ENCODE data around the gene REEP5.
"Not testable (repeated sequence)": the region's sequence is repeated elsewhere in the genome, so short reads cannot be mapped to it uniquely, and the experiment has no call there.

The REEP5 gene

GRCh38 chr5:112885001-112885400 is 37.0 kb downstream of the REEP5 start:
- no peak for DNase-seq (ENCODE audit: low spot score)

DNA sequence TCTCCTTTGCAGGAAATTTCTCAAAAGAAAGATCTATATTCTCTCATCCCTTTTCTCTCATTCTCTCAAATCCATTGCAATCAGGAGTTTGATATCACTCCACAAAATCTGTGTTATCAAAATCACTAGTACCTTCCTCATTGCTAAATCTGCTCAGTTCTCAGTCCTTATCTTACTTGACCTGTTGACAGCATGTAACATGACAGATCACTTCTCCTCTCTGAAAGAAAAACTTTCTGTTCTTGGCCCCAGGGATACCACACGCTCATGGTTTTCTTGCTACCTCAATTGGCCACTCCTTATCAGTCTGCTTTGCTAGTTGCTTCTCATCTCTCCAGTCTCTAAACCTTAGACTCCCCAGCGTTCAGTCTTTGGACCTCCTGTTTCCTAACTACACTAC is 38.8 kb downstream of the REEP5 start:
- no peak for DNase-seq (ENCODE audit: low spot score)

- DNase-seq (ENCODE audit: low spot score), result no peak
Observed at GRCh38 chr5:112880219-112880964, 41.6 kb downstream of the REEP5 start.

DNA sequence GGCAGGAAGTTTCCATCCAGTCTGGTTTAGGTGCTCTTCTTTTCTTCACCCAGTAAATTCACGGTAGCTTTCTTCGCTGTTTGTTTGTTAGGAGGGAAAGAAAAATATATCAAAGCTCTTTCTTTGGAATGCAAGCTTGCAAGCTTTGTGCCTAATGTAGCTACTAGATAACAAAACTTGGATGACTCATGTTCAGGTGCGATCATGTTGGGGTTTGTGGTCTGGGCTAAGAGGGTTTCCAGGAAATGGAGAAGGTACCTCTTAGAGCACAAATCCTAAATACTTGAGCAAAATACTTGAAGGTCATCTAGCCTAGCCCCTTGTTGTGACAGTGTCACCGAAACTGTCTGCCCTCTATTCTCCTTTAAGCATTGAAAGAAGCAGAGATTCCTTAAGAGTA is 43.3 kb downstream of the REEP5 start:
- DNase-seq (ENCODE audit: low spot score), result no peak

DNA sequence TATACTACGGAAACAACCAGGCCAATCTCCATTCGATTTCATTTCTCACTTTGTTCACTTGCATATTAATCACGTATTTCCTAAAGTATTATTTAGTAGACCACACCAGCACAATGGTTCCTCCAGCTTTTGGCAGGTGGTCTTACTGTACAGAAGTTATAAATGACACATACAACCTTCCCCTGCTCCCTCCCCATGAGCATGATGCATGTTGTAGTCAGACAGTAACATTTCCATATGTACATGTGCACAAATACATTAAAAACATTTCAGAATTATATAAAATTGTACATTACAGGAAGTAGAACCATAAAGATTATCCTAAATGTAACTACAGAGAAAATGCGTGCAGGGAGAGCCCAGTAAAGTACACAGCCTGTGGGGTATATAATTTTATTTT is 43.9 kb downstream of the REEP5 start:
- DNase-seq (ENCODE audit: low spot score), result no peak

GRCh38 chr5:112876362-112876761 is 45.7 kb downstream of the REEP5 start:
- no peak for DNase-seq (ENCODE audit: low spot score)

DNA sequence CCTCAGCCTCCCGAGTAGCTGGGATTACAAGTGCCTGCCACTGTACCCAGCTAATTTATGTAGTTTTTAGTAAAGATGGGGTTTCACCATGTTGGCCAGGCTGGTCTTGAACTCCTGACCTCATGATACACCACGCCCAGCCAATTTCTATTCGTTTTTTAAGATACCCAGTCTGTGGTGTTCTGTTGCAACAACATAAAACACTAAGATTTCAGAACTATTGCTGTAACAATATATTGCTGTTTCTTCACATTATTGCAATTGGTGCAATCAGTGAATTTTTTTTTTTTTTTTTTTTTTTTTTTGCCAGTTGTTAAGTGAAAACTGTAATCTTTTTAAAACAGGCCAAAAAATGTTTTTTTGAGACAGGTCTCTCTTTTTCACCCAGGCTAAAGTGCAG is 51.1 kb downstream of the REEP5 start:
- DNase-seq (ENCODE audit: low spot score), result no peak

DNA sequence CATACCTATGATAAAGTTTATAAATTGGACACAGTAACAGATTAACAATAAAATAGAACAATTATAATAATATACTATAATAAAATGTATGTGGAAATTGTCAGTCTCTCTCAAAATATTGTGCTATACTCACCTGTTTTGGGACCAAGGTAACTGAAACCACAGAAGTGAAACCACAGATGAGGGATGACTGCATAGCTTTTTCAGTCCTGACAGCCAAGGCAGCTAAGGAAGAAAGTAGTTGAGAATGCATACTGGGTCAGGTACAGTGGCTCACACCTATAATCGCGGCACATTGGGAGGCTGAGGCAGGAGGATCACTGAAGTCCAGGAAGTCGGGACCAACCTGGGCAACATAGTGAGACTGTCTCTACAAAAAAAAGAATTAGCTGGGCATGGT is 52.1 kb downstream of the REEP5 start:
- no peak for DNase-seq (ENCODE audit: low spot score)

DNA sequence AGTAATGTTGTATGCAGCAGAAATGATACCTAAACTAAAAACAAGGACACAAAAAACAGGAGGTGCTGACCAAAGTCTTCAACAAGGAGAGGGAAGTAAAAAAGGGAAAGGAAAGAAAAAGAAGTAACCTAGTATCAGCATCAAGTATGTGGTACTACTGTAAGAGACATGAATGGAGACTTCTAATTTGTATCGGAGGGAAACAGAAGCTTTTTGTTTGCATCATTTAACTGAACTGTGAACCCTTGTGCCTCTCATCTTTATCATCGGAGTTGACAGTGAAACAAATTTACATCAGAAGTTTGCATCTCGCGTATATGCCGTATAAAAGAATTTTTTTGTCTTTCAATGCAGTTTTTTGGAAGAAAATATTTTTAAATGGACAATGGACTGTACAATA is 54.6 kb downstream of the REEP5 start:
- DNase-seq (ENCODE audit: low spot score), result no peak

- DNase-seq (ENCODE audit: low spot score), result no peak
Observed at GRCh38 chr5:112866739-112867138, 55.3 kb downstream of the REEP5 start.

DNA sequence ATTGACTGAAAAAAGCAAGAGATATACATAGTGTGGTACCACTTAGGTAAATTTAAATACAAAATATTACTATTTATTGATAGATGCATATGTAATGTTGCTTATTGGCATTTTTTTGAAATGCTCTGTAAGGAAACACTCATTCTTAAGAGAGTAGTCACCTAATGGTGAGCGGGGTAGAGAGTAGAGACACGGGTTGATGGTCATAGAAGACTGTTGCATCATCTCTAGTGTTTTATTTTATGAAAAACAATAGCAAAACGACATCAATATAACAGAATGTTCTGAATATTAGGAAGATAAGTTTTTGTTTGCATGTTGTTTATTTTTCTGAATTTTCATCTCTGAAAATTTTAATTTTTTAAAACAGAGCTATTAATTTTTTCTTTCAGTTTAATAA is 56.9 kb downstream of the REEP5 start:
- no peak for DNase-seq (ENCODE audit: low spot score)

DNA sequence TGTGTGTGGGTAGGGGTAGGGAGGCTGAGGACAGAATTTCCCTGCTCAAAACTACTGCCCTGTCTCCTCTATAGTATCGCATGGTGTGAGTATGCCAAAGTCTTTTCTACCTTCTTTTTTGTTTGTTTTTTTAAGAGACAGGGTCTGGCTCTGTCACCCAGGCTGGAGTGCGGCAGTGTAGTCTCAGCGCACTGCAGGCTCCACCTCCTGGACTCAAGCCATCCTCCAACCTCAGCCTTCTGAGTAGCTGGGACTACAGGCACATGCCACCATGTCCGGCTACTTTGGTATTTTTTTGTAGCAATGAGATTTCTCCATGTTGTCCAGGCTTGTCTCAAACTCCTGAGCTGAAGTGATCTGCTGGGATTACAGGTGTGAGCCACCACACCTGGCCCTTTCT is 58.5 kb downstream of the REEP5 start:
- DNase-seq (ENCODE audit: low spot score), result no peak

GRCh38 chr5:112862085-112862484 is 59.9 kb downstream of the REEP5 start:
- no peak for DNase-seq (ENCODE audit: low spot score)

DNA sequence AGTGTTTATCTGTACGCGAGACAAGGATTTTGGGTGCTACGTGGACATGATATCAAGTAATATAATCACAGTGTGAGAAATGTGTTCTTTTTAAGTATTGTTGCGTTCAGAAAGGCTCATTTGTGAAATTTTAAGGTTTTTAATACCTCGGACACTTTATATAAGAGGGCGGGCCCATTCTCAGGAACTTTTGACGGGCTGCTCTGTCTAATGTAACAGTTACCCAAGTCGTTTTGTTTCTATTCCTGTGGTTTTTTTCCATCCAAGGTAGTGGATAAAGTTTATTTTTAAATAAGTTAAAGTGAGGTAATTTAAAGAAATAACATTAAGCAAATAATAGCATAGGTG is 60.4 kb downstream of the REEP5 start:
- DNase-seq (ENCODE audit: low spot score), result no peak

- DNase-seq (ENCODE audit: low spot score), result peak; percentile 98
Observed at GRCh38 chr5:112860929-112861637, 60.9 kb downstream of the REEP5 start, which contains the start of gene SRP19. TSS of gene SRP19 (plus strand) at chr5:112861287. CDS start at chr5:112861377, 90 bp downstream.

GRCh38 chr5:112860571-112860928 is 61.5 kb downstream of the REEP5 start:
- not testable (repeated sequence) for DNase-seq (ENCODE audit: low spot score)

DNA sequence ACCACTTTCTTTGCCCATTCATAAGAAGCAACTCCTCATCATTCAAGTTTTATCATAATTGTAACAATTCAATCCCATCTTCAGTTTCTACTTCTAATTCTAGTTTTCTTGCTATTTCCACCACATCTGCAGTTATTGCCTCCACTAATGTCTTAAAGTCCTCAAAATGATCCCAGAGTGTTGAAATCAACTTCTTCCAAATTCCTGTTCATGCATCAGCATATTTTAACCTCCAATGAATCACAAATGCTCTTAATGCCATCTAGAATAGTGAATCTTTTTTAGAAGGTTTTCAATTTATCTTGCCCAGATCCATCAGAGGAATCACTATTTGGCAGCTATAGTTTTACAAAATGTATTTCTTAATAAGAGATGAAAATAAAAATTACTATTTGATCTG is 64.2 kb downstream of the REEP5 start:
- DNase-seq (ENCODE audit: low spot score), result no peak

GRCh38 chr5:112854651-112855050 is 67.4 kb downstream of the REEP5 start:
- no peak for DNase-seq (ENCODE audit: low spot score)

- DNase-seq (ENCODE audit: low spot score), result no peak
Observed at GRCh38 chr5:112849912-112850311, 72.1 kb downstream of the REEP5 start.

- DNase-seq (ENCODE audit: low spot score), result peak; percentile 58
Observed at GRCh38 chr5:112848116-112848811, 73.8 kb downstream of the REEP5 start.

GRCh38 chr5:112847306-112847705 is 74.7 kb downstream of the REEP5 start:
- no peak for DNase-seq (ENCODE audit: low spot score)

DNA sequence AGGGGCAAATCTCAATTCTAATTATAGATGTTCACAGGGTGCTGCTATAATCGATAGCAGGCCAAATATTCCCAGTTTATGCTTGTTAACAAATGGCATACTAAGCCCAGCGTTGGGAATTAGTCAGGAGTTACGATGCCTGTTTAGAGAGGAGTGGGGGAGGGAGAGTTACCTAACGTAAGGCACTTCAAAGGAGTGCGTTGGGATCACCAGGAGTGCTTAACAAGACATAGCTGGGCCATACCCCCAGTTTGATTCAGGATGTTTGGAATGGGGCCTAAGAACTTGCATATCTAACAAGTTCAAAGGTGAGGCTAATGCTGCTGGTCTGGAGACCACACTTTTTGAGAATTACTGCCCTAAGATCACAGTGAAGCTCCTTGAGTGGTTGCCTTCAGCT is 75.5 kb downstream of the REEP5 start:
- no peak for DNase-seq (ENCODE audit: low spot score)

DNA sequence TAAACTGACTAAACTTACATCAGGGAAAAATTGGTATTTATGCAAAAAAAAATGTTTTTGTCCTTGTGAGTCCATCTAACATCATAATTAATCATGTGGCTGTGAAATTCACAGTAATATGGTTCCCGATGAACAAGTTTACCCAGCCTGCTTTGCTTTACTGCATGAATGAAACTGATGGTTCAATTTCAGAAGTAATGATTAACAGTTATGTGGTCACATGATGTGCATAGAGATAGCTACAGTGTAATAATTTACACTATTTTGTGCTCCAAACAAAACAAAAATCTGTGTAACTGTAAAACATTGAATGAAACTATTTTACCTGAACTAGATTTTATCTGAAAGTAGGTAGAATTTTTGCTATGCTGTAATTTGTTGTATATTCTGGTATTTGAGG is 77.5 kb downstream of the REEP5 start:
- no peak for DNase-seq (ENCODE audit: low spot score)

Data from AG08395 (cell line).